Measurements from ENCODE around the gene ANKS6. TPM values are rescaled to one million over a fixed set of nuclear protein-coding genes. Genes with fewer than 3 reads are reported as not detected.

Gene ANKS6
- 10.6 and 11.1 TPM in 2 replicates for total RNA-seq

- H3K9me3 Mint-ChIP-seq = peaks cover 16% of the 10 kb centered on the region
- H3K27me3 Mint-ChIP-seq (ENCODE audit: insufficient read depth) = peaks cover 20% of the 10 kb centered on the region
- peak within 1 kb of the TSS; percentile 64 for H3K27ac Mint-ChIP-seq
- intact Hi-C loops (cut with micrococcal nuclease) = loop anchor here (1.0 kb wide), 1 partner anchor 11 kb away; the partner anchor contains the start of gene GALNT12
- H3K4me1 Mint-ChIP-seq (ENCODE audit: low read depth) = peaks cover 16% of the 10 kb centered on the region
- DNase-seq (ENCODE audit: low spot score) = peak; percentile 81
- H3K36me3 Mint-ChIP-seq (ENCODE audit: low read depth) = peaks cover 4% of the 10 kb centered on the region
- peak within 1 kb of the TSS; percentile 84 for H3K4me3 Mint-ChIP-seq
Observed at GRCh38 chr9:98796364-98797101, at the start of gene ANKS6. TSS of gene ANKS6 (minus strand) at chr9:98796555. CDS start at chr9:98796491, 64 bp downstream.

GRCh38 chr9:98846081-98846480, 49.7 kb upstream of the ANKS6 start:
- Mint-ChIP-seq H3K4me1 (ENCODE audit: low read depth) (peaks cover under 1% of the 10 kb centered on the region), H3K36me3 (ENCODE audit: low read depth) (no peaks in the 10 kb centered on the region), H3K9me3 (no peaks in the 10 kb centered on the region), H3K4me3 (no peak overlapping the region), H3K27ac (no peak overlapping the region), H3K27me3 (ENCODE audit: insufficient read depth) (no peaks in the 10 kb centered on the region)
- no peak for DNase-seq (ENCODE audit: low spot score)
- intact Hi-C loops (cut with micrococcal nuclease) = loop anchor here (5.0 kb wide), 1 partner anchor 1751 kb away; no protein-coding TSS in a partner anchor

- DNase-seq (ENCODE audit: low spot score) = no peak
- Mint-ChIP-seq H3K27me3 (ENCODE audit: insufficient read depth) (no peaks in the 10 kb centered on the region), H3K9me3 (no peaks in the 10 kb centered on the region), H3K36me3 (ENCODE audit: low read depth) (no peaks in the 10 kb centered on the region), H3K4me1 (ENCODE audit: low read depth) (no peaks in the 10 kb centered on the region), H3K27ac (no peak overlapping the region), H3K4me3 (no peak overlapping the region)
- intact Hi-C loops (cut with micrococcal nuclease) = no loop called here
Observed at GRCh38 chr9:98842510-98842909, 46.2 kb upstream of the ANKS6 start.

GRCh38 chr9:98839724-98840123, 43.4 kb upstream of the ANKS6 start:
- Mint-ChIP-seq H3K4me1 (ENCODE audit: low read depth) (no peaks in the 10 kb centered on the region), H3K27ac (no peak overlapping the region), H3K27me3 (ENCODE audit: insufficient read depth) (no peaks in the 10 kb centered on the region), H3K4me3 (no peak overlapping the region), H3K9me3 (no peaks in the 10 kb centered on the region), H3K36me3 (ENCODE audit: low read depth) (no peaks in the 10 kb centered on the region)
- DNase-seq (ENCODE audit: low spot score) = no peak
- intact Hi-C loops (cut with micrococcal nuclease) = no loop called here

- no peaks in the 10 kb centered on the region for H3K4me1 Mint-ChIP-seq (ENCODE audit: low read depth)
- H3K27ac Mint-ChIP-seq = no peak overlapping the region
- no peaks in the 10 kb centered on the region for H3K27me3 Mint-ChIP-seq (ENCODE audit: insufficient read depth)
- no peak overlapping the region for H3K4me3 Mint-ChIP-seq
- DNase-seq (ENCODE audit: low spot score) = no peak
- H3K36me3 Mint-ChIP-seq (ENCODE audit: low read depth) = no peaks in the 10 kb centered on the region
- H3K9me3 Mint-ChIP-seq = no peaks in the 10 kb centered on the region
- intact Hi-C loops (cut with micrococcal nuclease) = no loop called here
Observed at GRCh38 chr9:98838868-98839565, 42.7 kb upstream of the ANKS6 start.

GRCh38 chr9:98838155-98838867, 42.0 kb upstream of the ANKS6 start:
- H3K27me3 Mint-ChIP-seq (ENCODE audit: insufficient read depth) = no peaks in the 10 kb centered on the region
- H3K9me3 Mint-ChIP-seq = no peaks in the 10 kb centered on the region
- no peak for DNase-seq (ENCODE audit: low spot score)
- no peaks in the 10 kb centered on the region for H3K36me3 Mint-ChIP-seq (ENCODE audit: low read depth)
- H3K27ac Mint-ChIP-seq = no peak overlapping the region
- H3K4me3 Mint-ChIP-seq = no peak overlapping the region
- H3K4me1 Mint-ChIP-seq (ENCODE audit: low read depth) = no peaks in the 10 kb centered on the region
- intact Hi-C loops (cut with micrococcal nuclease) = no loop called here

GRCh38 chr9:98837516-98837915, 41.2 kb upstream of the ANKS6 start:
- intact Hi-C loops (cut with micrococcal nuclease) = no loop called here
- Mint-ChIP-seq H3K4me1 (ENCODE audit: low read depth) (no peaks in the 10 kb centered on the region), H3K27me3 (ENCODE audit: insufficient read depth) (no peaks in the 10 kb centered on the region), H3K36me3 (ENCODE audit: low read depth) (no peaks in the 10 kb centered on the region), H3K27ac (no peak overlapping the region), H3K9me3 (no peaks in the 10 kb centered on the region), H3K4me3 (no peak overlapping the region)
- no peak for DNase-seq (ENCODE audit: low spot score)

- H3K4me1 Mint-ChIP-seq (ENCODE audit: low read depth) = no peaks in the 10 kb centered on the region
Observed at GRCh38 chr9:98836206-98836605, 39.9 kb upstream of the ANKS6 start.

GRCh38 chr9:98834386-98834785, 38.0 kb upstream of the ANKS6 start:
- H3K4me1 Mint-ChIP-seq (ENCODE audit: low read depth) = no peaks in the 10 kb centered on the region
- DNase-seq (ENCODE audit: low spot score) = no peak
- no peak overlapping the region for H3K4me3 Mint-ChIP-seq
- H3K27me3 Mint-ChIP-seq (ENCODE audit: insufficient read depth) = no peaks in the 10 kb centered on the region
- intact Hi-C loops (cut with micrococcal nuclease) = no loop called here
- no peak overlapping the region for H3K27ac Mint-ChIP-seq
- no peaks in the 10 kb centered on the region for H3K36me3 Mint-ChIP-seq (ENCODE audit: low read depth)
- no peaks in the 10 kb centered on the region for H3K9me3 Mint-ChIP-seq

More at GRCh38 chr9:98836206-98836605, 39.9 kb upstream of the ANKS6 start:
- intact Hi-C loops (cut with micrococcal nuclease) = no loop called here
- Mint-ChIP-seq H3K4me3 (no peak overlapping the region), H3K27me3 (ENCODE audit: insufficient read depth) (no peaks in the 10 kb centered on the region), H3K27ac (no peak overlapping the region), H3K36me3 (ENCODE audit: low read depth) (no peaks in the 10 kb centered on the region), H3K9me3 (no peaks in the 10 kb centered on the region)
- no peak for DNase-seq (ENCODE audit: low spot score)

GRCh38 chr9:98833090-98833956, 37.0 kb upstream of the ANKS6 start:
- Mint-ChIP-seq H3K4me3 (no peak overlapping the region), H3K27ac (no peak overlapping the region), H3K36me3 (ENCODE audit: low read depth) (no peaks in the 10 kb centered on the region), H3K27me3 (ENCODE audit: insufficient read depth) (no peaks in the 10 kb centered on the region), H3K9me3 (no peaks in the 10 kb centered on the region), H3K4me1 (ENCODE audit: low read depth) (no peaks in the 10 kb centered on the region)
- no peak for DNase-seq (ENCODE audit: low spot score)
- intact Hi-C loops (cut with micrococcal nuclease) = no loop called here

- H3K4me3 Mint-ChIP-seq = no peak overlapping the region
- intact Hi-C loops (cut with micrococcal nuclease) = no loop called here
Observed at GRCh38 chr9:98832768-98833089, 36.4 kb upstream of the ANKS6 start.

GRCh38 chr9:98831696-98832095, 35.3 kb upstream of the ANKS6 start:
- H3K36me3 Mint-ChIP-seq (ENCODE audit: low read depth) = no peaks in the 10 kb centered on the region
- no peak overlapping the region for H3K27ac Mint-ChIP-seq

More at GRCh38 chr9:98832768-98833089, 36.4 kb upstream of the ANKS6 start:
- Mint-ChIP-seq H3K9me3 (no peaks in the 10 kb centered on the region), H3K27me3 (ENCODE audit: insufficient read depth) (no peaks in the 10 kb centered on the region), H3K4me1 (ENCODE audit: low read depth) (no peaks in the 10 kb centered on the region), H3K27ac (no peak overlapping the region), H3K36me3 (ENCODE audit: low read depth) (no peaks in the 10 kb centered on the region)
- no peak for DNase-seq (ENCODE audit: low spot score)

More at GRCh38 chr9:98831696-98832095, 35.3 kb upstream of the ANKS6 start:
- no peak for DNase-seq (ENCODE audit: low spot score)
- intact Hi-C loops (cut with micrococcal nuclease) = no loop called here
- no peaks in the 10 kb centered on the region for H3K9me3 Mint-ChIP-seq
- no peaks in the 10 kb centered on the region for H3K27me3 Mint-ChIP-seq (ENCODE audit: insufficient read depth)
- H3K4me1 Mint-ChIP-seq (ENCODE audit: low read depth) = no peaks in the 10 kb centered on the region
- H3K4me3 Mint-ChIP-seq = no peak overlapping the region
